Measurements from ENCODE around the gene GTF3C5. TPM values are rescaled to one million over a fixed set of nuclear protein-coding genes. Genes with fewer than 3 reads are reported as not detected.
"Not testable (repeated sequence)": the region's sequence is repeated elsewhere in the genome, so short reads cannot be mapped to it uniquely, and the experiment has no call there.

Gene GTF3C5
- total RNA-seq, 1 donor from 2014 or later, result 72.7 TPM

DNA sequence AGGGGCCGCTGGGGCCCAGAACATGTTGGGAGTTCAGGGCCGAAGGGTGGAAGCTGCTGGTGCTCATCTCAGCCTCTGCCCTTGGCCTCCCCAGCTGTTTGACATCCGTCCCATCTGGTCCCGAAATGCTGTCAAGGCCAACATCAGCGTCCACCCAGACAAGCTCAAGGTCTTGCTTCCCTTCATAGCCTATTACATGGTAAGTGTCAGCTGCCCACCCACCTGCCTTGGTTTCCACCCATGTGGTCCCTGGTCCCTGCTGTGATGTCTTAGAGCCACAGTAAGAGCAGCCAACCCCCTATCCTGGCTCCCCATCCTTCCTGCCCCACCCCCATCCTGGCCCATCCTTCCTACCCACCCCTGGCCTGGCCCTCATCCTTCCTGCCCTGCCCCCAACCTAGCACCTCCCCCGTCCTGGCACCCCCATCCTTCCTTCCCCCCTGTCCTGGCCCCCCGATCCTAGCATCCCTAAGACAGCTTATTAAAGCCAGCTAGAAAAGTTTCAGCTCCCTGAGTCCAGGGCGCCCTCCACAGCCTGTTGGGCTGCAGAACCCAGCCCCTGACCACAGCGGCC is 21.3 kb downstream of the GTF3C5 start:
- no peak for DNase-seq (ENCODE audit: extremely low read depth, low read depth, low spot score)

DNA sequence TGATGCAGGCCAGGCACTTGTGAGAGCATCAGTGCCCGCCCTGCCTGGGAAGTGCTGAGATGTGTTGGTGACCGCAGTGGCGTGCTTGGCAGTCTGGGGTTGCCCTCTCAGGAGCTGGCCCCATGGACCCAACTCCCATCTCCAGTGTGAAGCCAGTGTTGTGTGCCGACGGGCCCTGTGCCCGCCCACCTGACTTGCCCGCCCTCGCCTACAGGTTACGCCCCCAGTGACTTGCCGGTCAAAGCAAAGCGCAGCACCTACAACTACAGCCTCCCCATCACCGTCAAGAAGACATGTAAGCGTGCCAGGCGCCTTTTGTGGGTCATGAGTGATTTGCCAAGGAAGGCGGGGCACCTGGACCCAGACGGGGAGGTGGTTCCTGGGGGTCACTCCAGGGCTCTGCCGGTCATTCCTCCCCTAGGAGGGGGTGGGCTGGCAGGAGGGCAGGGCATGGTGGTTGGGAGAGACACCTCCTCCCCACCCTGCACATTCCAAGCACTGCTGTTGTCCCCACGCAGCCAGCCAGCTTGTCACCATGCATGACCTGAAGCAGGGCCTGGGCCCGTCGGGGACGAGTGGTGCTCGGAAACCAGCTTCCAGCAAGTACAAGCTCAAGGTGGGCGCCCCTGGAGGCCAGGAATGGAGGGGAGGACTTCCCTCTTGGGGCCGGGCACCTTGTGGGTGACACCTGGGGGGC is 23.5 kb downstream of the GTF3C5 start:
- DNase-seq (ENCODE audit: extremely low read depth, low read depth, low spot score), result no peak

DNA sequence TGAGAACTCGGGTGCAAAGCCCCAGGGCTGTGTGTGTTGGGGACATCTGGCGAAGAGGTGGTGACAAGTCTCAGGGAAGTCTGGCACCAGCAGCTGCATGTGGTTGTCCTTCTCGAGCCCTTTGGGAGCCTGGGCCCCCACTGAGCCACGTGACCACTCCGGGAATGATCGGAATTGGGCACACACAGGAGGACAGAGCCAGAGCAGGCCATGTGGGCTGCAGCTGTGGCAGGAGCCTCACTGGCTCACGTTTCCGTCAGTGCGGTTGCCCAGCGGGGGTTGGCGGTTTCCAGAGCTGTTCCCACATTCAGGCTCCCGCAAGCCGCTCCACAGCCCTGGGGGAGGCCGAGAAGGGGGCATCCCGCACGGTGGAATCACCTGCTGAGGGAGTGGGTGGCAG is 24.2 kb downstream of the GTF3C5 start:
- DNase-seq (ENCODE audit: extremely low read depth, low read depth, low spot score), result no peak

DNA sequence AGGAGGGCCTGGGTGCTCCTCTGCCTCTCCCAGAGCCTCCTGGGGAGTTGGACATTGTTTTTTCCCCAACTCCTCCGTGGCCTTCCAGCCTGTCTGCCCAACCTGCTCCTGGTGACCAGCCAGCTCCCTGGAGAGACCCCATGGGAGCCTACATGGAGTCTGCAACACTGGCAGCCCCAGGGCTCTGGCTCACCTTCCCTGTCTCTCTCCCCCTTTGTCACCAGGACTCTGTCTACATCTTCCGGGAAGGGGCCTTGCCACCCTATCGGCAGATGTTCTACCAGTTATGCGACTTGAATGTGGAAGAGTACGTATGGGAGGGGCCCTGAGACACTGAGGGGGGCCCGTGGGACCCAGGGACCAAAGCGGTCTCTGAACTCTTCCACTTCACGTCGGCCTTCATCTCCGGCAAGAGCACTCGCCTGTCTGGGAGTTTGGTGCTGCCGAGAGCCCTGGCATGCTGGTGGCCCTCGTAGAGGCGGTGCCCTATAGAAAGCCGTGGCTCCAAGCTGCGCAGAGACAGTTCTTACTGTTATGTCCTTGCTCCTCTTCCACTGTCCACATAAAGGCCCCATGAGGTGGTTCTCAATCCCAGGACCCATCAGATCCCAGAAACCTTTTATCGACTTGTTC is 25.1 kb downstream of the GTF3C5 start:
- no peak for DNase-seq (ENCODE audit: extremely low read depth, low read depth, low spot score)

DNA sequence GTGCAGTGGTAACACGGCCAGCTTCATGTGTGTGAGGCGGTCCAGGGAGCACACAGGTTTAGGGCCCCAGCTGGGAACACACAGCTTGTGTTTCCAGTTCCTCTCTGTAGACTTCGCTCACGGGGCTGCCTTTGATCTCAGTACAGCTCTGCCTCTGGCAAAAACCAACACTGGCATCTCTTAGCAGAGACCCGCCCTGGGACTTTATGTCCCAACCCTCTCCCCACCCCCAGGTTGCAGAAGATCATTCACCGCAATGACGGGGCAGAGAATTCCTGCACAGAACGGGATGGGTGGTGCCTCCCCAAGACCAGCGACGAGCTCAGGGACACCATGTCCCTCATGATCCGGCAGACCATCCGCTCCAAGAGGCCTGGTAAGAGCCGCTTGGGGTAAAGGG is 25.7 kb downstream of the GTF3C5 start:
- DNase-seq (ENCODE audit: extremely low read depth, low read depth, low spot score), result no peak

DNA sequence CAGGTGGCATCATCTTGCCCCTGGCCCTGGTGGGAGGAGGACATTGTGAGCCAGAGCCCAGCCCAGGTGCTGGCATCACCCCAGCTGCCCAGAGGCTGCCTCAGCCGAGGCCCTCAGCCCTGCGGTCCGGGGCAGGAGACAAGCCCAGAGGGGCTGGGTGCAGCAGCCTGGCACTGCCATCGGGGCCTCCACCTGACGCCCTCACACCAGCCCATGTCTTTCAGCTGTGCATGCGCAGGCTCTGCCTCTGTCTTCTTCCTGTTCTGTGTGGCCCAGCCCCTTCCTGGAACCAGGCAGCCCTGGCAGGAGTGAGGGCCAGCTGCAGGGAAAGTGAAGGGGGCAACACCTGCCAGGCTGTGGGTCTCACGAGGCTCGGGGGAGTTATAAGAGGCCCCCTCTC is 26.2 kb downstream of the GTF3C5 start:
- no peak for DNase-seq (ENCODE audit: extremely low read depth, low read depth, low spot score)

DNA sequence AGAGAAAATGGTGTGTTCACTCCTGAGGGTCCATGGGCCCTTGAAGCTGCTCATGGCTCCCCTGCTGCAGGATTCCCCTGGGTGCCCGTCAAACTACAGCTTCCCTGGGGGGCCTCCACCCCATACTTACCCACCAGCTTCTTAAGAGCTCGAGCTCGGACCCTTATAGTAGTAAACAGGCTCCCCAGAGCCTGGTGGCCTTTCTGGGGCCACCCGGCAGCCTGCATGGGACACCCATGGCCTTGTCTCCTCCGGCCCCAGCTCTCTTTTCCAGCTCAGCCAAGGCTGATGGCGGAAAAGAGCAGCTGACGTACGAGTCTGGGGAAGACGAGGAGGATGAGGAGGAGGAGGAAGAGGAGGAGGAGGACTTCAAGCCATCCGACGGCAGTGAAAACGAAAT is 26.8 kb downstream of the GTF3C5 start:
- DNase-seq (ENCODE audit: extremely low read depth, low read depth, low spot score), result no peak

DNA sequence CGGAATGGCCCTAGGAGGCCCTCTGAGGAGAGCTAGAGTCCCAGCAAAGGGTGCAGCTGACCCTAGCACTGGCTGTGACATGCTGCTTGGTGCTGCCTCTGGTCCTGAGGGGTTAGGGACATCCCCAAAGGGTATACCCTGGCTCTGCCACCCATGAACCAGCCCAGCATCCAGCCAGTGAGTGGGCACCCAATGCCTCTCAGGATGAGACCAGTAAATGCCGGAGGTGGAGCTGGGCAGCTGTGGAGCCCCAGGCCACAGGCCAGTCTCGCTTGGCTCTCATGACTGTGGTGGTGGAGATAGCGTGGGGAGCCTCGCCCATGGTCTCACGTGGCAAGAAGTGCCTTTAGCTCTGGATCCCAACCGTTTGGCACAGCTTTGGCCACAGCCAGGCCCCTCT is 27.3 kb downstream of the GTF3C5 start:
- DNase-seq (ENCODE audit: extremely low read depth, low read depth, low spot score), result no peak

DNA sequence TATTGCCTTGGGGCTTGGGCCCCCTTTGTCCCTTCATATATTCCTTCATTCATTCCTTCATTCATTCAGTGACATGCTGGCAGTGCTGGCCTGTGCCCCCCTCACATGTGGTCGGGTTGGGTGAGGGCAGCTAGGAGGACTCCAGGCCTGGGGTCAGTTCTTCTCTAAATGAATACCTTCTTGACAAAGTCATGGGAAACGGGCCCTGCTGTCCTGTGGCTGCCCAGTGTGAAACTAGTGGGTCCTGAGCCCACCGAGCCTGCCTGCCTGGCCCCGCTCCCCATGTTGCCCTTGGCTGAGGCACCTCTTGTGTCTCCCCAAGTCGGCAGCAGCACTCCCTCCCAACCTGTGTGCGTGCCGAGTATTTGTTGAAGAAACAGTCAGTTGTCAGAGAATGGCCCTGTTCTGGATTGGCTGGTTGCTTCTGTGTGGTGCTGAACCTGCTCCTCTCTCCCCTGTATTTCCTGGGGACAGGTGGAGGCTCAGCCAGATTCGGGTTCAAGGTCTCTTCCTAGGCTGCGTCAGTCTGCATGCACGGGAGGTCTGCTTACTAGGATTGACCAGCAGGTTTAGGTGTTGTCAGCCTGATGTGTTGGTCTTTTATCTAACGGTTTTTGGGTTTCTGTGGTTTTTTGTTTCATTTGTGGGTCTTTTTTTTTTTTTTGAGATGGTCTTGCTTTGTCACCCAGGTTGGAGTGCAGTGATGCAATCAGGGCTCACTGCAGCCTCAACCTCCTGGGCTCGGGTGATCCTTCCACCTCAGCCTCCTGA is 27.9 kb downstream of the GTF3C5 start:
- no peak for DNase-seq (ENCODE audit: extremely low read depth, low read depth, low spot score)

DNA sequence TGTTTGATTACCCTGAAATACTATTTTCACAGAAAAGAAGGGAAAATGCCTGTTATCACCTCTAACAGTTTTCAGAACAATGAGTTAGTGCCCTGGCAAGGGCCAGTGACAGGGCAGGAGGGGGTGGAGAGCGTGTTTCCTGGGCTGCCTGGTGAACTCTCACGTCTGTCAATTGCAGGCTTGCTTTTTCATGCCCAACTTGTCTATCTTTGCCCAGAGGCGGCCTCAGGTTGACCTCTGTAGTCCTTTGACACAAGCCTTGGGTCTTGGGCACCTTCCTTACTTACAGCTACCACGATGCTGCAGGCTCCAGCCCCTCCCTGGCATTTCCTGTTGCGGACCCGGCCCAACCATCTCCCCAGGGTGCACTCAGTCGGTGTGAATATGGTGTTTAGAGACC is 28.8 kb downstream of the GTF3C5 start:
- no peak for DNase-seq (ENCODE audit: extremely low read depth, low read depth, low spot score)

DNA sequence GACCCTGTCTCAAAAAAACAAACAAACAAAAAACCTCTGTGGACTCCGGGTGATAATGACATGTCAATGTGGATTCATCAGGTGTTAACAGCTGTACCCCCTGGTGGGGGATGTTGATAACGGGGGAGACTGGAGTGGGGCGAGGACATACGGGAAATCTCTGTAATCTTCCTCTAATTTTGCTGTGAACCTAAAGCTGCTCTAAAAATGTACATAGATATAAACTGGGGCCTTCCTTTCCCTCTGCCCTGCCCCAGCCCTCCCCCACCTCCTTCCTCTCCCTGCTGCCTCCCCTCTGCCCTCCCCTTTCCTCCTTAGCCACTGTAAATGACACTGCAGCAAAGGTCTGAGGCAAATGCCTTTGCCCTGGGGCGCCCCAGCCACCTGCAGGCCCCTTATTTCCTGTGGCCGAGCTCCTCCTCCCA is 29.6 kb downstream of the GTF3C5 start:
- DNase-seq (ENCODE audit: extremely low read depth, low read depth, low spot score), result no peak

DNA sequence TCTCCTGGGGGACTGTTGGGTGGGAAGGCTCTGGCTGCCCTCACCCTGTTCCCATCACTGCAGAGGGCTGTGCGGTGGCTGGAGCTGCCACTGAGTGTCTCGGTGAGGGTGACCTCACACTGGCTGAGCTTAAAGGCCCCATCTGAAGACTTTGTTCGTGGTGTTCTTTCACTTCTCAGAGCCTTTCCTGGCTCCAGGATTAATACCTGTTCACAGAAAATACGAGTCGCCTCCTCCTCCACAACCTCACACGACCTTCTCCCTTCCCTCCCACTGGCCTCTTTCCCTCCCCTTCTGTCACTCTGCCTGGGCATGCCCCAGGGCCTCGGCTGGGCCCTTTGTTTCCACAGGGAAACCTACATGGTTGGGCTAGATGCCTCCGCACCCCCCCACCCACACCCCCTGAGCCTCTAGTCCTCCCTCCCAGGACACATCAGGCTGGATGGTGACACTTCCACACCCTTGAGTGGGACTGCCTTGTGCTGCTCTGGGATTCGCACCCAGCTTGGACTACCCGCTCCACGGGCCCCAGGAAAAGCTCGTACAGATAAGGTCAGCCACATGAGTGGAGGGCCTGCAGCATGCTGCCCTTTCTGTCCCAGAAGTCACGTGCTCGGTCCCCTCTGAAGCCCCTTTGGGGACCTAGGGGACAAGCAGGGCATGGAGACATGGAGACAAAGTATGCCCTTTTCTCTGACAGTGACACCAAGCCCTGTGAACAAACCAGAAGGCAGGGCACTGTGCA is 30.4 kb downstream of the GTF3C5 start:
- DNase-seq (ENCODE audit: extremely low read depth, low read depth, low spot score), result not testable (repeated sequence)

DNA sequence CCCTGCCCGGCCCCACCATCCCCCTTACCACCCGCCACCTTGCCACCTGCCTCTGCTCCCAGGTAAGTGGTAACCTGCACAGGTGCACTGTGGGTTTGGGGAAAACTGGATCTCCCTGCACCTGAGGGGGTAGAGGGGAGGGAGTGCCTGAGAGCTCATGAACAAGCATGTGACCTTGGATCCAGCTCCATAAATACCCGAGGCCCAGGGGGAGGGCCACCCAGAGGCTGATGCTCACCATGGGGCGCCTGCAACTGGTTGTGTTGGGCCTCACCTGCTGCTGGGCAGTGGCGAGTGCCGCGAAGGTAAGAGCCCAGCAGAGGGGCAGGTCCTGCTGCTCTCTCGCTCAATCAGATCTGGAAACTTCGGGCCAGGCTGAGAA is 31.0 kb downstream of the GTF3C5 start, which contains the start of gene CEL:
Gene CEL (plus strand): TSS at position 218 of the 382 bp plus-strand sequence. CDS start 22 bp downstream, at position 240.
- DNase-seq (ENCODE audit: extremely low read depth, low read depth, low spot score), result not testable (repeated sequence)

DNA sequence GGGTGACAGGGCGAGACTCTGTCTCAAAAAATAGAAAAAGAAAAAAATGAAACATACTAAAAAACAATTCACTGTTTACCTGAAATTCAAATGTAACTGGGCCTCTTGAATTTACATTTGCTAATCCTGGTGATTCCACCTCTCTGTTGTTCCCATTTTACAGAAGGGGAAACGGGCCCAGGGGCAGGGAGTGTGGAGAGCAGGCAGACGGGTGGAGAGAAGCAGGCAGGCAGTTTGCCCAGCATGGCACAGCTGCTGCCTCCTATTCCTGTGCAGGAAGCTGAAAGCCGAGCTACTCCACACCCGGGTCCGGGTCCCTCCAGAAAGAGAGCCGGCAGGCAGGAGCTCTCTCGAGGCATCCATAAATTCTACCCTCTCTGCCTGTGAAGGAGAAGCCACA is 31.8 kb downstream of the GTF3C5 start:
- not testable (repeated sequence) for DNase-seq (ENCODE audit: extremely low read depth, low read depth, low spot score)

DNA sequence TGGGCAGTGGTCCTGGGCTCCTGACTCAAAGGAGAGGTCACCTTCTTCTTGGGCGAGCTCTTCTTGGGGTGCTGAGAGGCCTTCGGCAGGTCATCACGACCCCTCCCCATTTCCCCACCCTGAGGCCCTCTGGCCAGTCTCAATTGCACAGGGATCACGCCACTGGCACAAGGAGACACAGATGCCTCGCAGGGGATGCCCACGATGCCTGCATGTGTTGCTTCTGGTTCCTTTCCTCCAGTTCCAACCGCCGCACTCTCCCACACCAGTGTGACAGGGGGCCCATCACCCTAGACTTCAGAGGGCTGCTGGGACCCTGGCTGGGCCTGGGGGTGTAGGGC is 32.3 kb downstream of the GTF3C5 start:
- no peak for DNase-seq (ENCODE audit: extremely low read depth, low read depth, low spot score)

DNA sequence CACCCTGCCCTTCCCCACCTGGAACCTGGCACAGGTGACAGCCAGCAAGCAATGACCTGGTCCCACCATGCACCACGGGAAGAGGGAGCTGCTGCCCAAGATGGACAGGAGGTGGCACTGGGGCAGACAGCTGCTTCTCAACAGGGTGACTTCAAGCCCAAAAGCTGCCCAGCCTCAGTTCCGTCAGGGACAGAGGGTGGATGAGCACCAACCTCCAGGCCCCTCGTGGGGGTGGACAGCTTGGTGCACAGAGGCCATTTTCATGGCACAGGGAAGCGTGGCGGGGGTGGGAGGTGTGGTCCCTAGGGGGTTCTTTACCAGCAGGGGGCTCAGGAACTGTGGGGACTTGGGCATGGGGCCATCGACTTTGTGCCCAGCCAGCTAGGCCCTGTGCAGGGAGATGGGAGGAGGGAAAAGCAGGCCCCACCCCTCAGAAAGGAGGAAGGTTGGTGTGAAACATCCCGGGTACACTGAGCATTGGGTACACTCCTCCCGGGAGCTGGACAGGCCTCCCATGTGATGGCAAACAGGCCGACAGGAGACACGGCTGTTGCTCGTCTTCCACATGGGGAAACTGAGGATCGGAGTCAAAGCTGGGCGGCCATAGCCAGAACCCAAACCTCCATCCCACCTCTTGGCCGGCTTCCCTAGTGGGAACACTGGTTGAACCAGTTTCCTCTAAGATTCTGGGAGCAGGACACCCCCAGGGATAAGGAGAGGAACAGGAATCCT is 32.9 kb downstream of the GTF3C5 start:
- DNase-seq (ENCODE audit: extremely low read depth, low read depth, low spot score), result no peak

DNA sequence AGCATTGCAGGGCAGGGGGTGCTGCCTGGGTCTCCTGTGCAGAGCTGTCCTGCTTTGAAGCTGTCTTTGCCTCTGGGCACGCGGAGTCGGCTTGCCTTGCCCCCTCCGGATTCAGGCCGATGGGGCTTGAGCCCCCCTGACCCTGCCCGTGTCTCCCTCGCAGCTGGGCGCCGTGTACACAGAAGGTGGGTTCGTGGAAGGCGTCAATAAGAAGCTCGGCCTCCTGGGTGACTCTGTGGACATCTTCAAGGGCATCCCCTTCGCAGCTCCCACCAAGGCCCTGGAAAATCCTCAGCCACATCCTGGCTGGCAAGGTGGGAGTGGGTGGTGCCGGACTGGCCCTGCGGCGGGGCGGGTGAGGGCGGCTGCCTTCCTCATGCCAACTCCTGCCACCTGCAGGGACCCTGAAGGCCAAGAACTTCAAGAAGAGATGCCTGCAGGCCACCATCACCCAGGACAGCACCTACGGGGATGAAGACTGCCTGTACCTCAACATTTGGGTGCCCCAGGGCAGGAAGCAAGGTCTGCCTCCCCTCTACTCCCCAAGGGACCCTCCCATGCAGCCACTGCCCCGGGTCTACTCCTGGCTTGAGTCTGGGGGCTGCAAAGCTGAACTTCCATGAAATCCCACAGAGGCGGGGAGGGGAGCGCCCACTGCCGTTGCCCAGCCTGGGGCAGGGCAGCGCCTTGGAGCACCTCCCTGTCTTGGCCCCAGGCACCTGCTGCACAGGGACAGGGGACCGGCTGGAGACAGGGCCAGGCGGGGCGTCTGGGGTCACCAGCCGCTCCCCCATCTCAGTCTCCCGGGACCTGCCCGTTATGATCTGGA is 33.7 kb downstream of the GTF3C5 start:
- no peak for DNase-seq (ENCODE audit: extremely low read depth, low read depth, low spot score)

DNA sequence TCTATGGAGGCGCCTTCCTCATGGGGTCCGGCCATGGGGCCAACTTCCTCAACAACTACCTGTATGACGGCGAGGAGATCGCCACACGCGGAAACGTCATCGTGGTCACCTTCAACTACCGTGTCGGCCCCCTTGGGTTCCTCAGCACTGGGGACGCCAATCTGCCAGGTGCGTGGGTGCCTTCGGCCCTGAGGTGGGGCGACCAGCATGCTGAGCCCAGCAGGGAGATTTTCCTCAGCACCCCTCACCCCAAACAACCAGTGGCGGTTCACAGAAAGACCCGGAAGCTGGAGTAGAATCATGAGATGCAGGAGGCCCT is 34.2 kb downstream of the GTF3C5 start:
- DNase-seq (ENCODE audit: extremely low read depth, low read depth, low spot score), result no peak

DNA sequence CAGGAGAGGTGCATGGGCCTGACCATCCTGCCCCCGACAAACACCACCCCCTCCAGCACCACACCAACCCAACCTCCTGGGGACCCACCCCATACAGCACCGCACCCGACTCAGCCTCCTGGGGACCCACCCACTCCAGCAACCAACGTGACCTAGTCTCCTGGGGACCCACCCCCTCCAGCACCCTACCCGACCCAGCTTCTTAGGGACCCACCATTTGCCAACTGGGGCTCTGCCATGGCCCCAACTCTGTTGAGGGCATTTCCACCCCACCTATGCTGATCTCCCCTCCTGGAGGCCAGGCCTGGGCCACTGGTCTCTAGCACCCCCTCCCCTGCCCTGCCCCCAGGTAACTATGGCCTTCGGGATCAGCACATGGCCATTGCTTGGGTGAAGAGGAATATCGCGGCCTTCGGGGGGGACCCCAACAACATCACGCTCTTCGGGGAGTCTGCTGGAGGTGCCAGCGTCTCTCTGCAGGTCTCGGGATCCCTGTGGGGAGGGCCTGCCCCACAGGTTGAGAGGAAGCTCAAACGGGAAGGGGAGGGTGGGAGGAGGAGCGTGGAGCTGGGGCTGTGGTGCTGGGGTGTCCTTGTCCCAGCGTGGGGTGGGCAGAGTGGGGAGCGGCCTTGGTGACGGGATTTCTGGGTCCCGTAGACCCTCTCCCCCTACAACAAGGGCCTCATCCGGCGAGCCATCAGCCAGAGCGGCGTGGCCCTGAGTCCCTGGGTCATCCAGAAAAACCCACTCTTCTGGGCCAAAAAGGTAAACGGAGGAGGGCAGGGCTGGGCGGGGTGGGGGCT is 35.6 kb downstream of the GTF3C5 start:
- no peak for DNase-seq (ENCODE audit: extremely low read depth, low read depth, low spot score)
